Retinal pigment epithelial cell (primary cell): ENCODE measurements around the gene ZIK1.

Source experiments
- DNase-seq: peaks from one replicate; pipeline ENCODE4 v3.0.0-alpha.2; 2010; ENCODE audit warnings: low read depth
- H3K4me3 ChIP-seq: 2 replicates; pipeline ENCODE4 v1.5.1; 2011; ENCODE audit warnings: mild to moderate bottlenecking, low read length, control low read depth, moderate library complexity
- TF ChIP-seq, protein P1 (sequence below): conservative IDR thresholded peaks from 2 replicates; pipeline ENCODE4 v1.5.1; 2011; ENCODE audit warnings: low read depth, low read length, control low read depth, inconsistent platforms

ZIK1 gene

DNA sequence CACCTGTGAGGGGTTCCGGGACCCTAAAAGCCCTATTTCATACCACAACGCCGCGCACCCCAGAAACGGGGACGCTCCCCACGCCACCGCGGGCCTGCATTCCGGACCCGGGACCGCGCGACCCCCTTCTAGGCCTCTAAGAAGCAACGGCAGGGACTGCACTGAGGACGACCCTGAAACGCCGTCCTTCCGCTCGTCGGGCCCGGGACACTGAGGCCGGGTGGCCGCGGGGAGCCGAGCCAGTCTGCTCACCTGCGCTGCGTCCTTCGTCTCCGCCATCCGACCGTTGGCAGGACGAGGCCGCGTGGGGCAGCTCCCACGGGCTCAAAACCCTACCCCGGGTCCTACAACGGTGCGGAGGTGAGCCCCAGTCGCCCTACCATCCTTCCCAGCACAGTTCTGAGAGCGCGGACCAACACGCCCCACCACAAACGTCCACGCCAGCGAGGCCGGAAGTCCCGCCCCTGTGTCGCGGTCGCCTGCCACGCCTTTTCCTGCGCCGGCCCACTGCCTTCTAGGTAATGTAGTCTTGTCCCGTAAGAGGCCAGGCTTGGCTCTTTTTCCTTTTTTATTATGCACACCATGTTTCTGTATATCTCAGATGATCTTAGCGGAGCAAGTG lies 24.4 kb upstream of the ZIK1 start, which contains the start of gene ZNF550:
TSS of gene ZNF550 (minus strand) at position 460 of the 622 bp plus-strand sequence. CDS start at position 279, 181 bp downstream.
- H3K4me3 ChIP-seq, result peak within 1 kb of the TSS; percentile 92
- TF ChIP-seq, protein P1, sequence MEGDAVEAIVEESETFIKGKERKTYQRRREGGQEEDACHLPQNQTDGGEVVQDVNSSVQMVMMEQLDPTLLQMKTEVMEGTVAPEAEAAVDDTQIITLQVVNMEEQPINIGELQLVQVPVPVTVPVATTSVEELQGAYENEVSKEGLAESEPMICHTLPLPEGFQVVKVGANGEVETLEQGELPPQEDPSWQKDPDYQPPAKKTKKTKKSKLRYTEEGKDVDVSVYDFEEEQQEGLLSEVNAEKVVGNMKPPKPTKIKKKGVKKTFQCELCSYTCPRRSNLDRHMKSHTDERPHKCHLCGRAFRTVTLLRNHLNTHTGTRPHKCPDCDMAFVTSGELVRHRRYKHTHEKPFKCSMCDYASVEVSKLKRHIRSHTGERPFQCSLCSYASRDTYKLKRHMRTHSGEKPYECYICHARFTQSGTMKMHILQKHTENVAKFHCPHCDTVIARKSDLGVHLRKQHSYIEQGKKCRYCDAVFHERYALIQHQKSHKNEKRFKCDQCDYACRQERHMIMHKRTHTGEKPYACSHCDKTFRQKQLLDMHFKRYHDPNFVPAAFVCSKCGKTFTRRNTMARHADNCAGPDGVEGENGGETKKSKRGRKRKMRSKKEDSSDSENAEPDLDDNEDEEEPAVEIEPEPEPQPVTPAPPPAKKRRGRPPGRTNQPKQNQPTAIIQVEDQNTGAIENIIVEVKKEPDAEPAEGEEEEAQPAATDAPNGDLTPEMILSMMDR, result no peak

DNA sequence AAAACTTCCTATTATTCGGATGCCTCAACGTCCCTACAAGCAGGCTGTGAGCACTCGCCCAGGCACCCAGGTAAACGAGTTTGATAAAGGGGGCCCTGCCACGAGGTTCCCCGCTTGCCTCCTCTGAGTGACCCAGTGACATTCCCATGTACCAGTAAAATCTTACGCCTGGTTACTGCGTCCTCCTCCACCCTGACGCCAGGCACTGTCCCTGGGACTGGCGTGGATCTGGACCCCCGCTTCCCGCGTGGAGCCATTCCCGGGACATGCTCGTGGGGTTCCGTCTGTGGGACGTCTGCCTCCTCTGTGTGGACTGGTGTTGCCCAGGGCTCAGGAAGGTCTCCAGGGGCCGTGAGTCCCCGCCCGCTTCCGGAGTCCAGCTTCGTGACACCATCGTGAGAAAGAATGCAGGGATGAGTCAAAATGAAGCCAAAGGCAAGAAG lies 23.9 kb upstream of the ZIK1 start:
- TF ChIP-seq, protein P1, result no peak
- H3K4me3 ChIP-seq, result peak overlapping the region; percentile 92
- DNase-seq, result no peak

More for the DNA sequence above, 24.4 kb upstream of the ZIK1 start, which contains the start of gene ZNF550:
- DNase-seq, result peak; percentile 64

DNA sequence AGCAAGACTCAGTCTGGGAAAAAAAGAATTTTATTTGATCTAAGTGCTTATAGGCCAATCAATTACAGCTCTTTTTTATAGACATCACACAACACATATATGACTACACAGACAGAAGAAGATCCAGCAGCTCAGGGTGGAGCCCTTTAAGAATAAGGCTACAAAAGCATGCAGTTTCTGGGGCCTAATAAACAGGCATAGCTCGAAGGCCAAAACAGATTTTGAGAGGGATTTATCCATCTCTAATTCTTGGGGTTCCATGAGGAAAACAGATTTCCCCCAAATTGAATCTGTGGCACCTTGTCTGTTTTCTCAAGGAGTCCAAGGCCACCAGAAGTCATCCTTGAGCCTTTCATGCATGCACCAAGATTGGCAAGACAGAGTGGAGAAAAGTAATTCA lies 20.4 kb upstream of the ZIK1 start:
- H3K4me3 ChIP-seq, result no peak overlapping the region
- TF ChIP-seq, protein P1, result no peak
- no peak for DNase-seq

DNA sequence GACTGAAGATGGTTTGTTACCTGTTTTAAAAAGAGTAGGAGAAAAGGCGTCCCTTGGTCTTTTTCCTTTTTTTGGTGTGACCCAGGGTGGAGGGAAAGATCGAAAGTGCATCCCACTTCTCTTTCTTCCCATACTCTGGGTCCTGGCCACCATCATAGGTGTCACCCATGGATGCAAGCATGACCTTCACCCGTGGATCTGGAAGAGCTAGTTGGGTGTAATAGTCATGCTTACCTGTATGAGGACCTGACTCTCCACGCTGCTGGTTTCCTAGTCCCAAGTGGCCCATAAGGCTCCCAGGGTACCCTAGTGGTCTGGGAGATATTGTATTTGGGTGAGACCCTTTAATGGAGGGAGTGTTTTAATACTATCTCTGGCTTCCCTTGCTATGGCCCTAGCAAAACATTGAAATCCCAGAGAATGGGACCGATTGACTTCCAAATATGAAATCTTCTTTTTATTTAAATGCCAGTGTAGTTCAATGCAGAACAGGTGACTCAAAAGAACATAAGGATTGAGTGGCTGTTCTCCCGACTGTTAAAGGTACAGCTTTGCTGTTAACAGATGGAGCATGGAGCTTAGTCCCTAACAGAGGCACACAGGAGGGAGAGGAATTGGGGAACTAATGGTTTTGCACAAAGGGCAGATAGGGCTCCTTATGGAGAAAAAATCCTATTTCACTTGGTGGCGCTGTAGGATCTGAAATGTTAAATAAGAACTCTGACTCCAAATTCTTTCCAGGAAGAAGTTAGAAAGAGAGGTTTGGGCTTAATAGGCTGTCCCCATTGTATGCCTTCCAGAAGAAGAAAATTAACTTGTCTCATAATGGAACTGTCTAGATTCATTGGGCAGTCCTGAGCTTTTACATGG lies 17.3 kb upstream of the ZIK1 start:
- TF ChIP-seq, protein P1, result no peak
- H3K4me3 ChIP-seq, result no peak overlapping the region
- no peak for DNase-seq

DNA sequence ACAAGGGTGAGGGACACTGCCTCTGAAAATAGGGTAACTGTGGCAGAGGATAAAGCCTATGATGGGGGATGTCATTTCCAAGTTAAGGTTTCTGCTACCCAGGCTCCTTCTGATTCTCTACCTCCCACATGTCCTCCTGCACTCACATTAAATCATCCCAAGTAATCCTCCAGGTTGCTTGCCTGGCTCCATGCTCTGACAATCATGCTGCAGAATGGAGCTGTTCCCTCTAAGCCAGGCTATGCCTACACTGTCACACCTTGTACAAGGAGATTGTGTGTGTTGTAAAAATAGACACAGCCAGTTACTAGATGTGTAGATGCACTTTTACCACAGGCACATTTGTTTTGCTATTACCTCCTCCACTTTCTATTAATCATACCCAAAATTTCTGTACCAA lies 13.2 kb upstream of the ZIK1 start:
- DNase-seq, result no peak
- TF ChIP-seq, protein P1, result no peak
- H3K4me3 ChIP-seq, result no peak overlapping the region

DNA sequence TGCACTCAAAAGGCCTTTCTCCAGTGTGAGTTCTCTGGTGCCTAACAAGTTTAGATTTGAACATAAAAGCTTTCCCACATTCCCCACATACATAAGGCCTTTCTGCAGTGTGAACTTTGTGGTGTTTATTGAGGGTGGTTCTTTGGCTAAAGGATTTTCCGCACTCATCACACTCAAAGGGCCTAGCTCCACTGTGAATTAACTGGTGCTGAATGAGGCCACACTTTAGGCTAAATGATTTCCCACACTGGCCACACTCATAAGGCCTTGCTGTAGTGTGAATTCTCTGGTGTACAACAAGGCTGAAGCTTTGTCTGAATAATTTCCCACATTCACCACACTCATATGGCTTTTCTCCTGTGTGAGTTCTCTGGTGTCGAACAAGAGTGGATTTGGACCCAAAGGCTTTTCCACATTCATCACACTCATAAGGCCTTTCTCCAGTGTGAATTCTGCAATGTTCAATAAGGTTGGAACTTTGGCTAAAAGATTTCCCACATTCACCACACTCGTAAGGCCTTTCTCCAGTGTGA lies 11.5 kb upstream of the ZIK1 start:
- H3K4me3 ChIP-seq, result no peak overlapping the region
- TF ChIP-seq, protein P1, result no peak
- DNase-seq, result no peak

DNA sequence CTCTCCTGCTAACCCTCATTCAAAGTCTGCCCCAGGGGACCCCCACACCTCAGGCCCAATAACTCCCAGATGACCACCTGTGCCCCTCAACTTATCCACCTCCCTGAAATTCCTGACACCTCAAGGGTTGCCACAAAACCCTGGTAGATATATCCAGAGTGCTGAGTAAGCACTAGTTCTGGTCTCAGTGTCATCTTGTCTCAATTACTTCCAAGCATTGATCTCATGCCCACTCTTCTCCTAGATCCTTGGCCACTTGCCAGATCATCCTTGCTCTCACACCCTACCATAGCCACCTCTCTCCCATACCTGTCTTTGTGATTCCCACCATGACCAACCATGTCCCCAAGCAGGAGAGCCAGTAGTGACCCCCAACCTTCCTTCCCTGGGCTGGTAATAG lies 7.3 kb upstream of the ZIK1 start:
- H3K4me3 ChIP-seq, result no peak overlapping the region
- TF ChIP-seq, protein P1, result no peak
- no peak for DNase-seq
